SU-DHL-6 (cell line): ENCODE results near the gene NTF3.

Experiments used
- H2AFZ ChIP-seq: fragments of 200-600 bp; sonication (generic); 2 replicates; pipeline ENCODE4 v1.6.1; 2014; ENCODE audit warnings: low read depth, mild to moderate bottlenecking, moderate library complexity, mixed read lengths, antibody characterized with exemption, low read length; ENCODE audit not compliant: severe bottlenecking
- H3F3A ChIP-seq: fragments of 200-600 bp; shearing (Covaris generic); 2 replicates; pipeline ENCODE4 v1.6.0; 2016; ENCODE audit warnings: antibody characterized with exemption, mild to moderate bottlenecking; ENCODE audit not compliant: insufficient read depth
- H3K27ac ChIP-seq: fragments of 200-600 bp; sonication (generic); 2 replicates; pipeline ENCODE4 v1.5.1; 2016; ENCODE audit warnings: low read depth, mild to moderate bottlenecking, low read length, moderate library complexity, mixed read lengths
- H3K27me3 ChIP-seq: fragments of 200-600 bp; sonication (generic), shearing (Covaris generic); 2 replicates; pipeline ENCODE4 v1.6.0; 2014; ENCODE audit warnings: mild to moderate bottlenecking, low read length
- H3K36me3 ChIP-seq: fragments of 200-600 bp; sonication (generic); 2 replicates; pipeline ENCODE4 v1.6.1; 2014; ENCODE audit warnings: mild to moderate bottlenecking, low read length, mixed read lengths
- H3K4me2 ChIP-seq: fragments of 300-600, 200-600 bp; shearing (Covaris generic), sonication (generic); 2 replicates; pipeline ENCODE4 v1.6.0; 2014; ENCODE audit warnings: low read length, low read depth, mild to moderate bottlenecking; ENCODE audit not compliant: poor library complexity, severe bottlenecking
- H3K4me3 ChIP-seq: fragments of 200-600 bp; sonication (generic); 2 replicates; pipeline ENCODE4 v1.5.1; 2014; ENCODE audit warnings: antibody characterized with exemption, low read length, mild to moderate bottlenecking, mixed read lengths; ENCODE audit not compliant: insufficient read depth, poor library complexity, severe bottlenecking
- H3K79me2 ChIP-seq: fragments of 200-600 bp; sonication (generic); 2 replicates; pipeline ENCODE4 v1.6.1; 2014; ENCODE audit warnings: mild to moderate bottlenecking, low read length, moderate library complexity; ENCODE audit not compliant: insufficient read depth
- H3K9ac ChIP-seq: fragments of 200-600 bp; sonication (generic); 2 replicates; pipeline ENCODE4 v1.7.0; 2014; ENCODE audit warnings: mild to moderate bottlenecking, low read length
- H3K9me2 ChIP-seq: fragments of 200-600 bp; sonication (generic); replicated peaks from 2 replicates; pipeline ENCODE4 v1.6.1; 2014; ENCODE audit warnings: low read length; ENCODE audit not compliant: insufficient read depth
- H3K9me3 ChIP-seq: fragments of 200-600 bp; sonication (generic); 2 replicates; pipeline ENCODE4 v1.6.1; 2014; ENCODE audit warnings: low read length, mixed read lengths; ENCODE audit not compliant: insufficient read depth
- H4K20me1 ChIP-seq: fragments of 200-600 bp; sonication (generic); 2 replicates; pipeline ENCODE4 v1.6.1; 2014; ENCODE audit warnings: low read depth, mild to moderate bottlenecking, antibody characterized with exemption, low read length, moderate library complexity, mixed read lengths
- CTCF ChIP-seq: fragments of 200-600 bp; sonication (generic); IDR thresholded peaks from one replicate; pipeline ENCODE4 v1.5.1; 2017; ENCODE audit warnings: antibody characterized with exemption, mild to moderate bottlenecking, low read length, moderate library complexity; ENCODE audit not compliant: insufficient read depth, poor library complexity, severe bottlenecking
- EZH2phosphoT487 ChIP-seq: fragments of 200-600 bp; sonication (generic), shearing (Covaris generic); conservative IDR thresholded peaks from 2 replicates; pipeline ENCODE4 v1.6.1; 2018; ENCODE audit warnings: mild to moderate bottlenecking, antibody characterized with exemption, low read length, moderate library complexity, mixed read lengths

The NTF3 gene

GRCh38 chr12:5432011-5432400 lies at the start of gene NTF3:
TSS of gene NTF3 (plus strand) at chr12:5432108. CDS start at chr12:5432325, 217 bp downstream.
- no peaks in the 10 kb centered on the region for H3F3A ChIP-seq
- no peak within 1 kb of the TSS for H3K9ac ChIP-seq
- no peaks in the 10 kb centered on the region for H3K9me3 ChIP-seq
- H3K36me3 ChIP-seq: no peaks in the 10 kb centered on the region
- H2AFZ ChIP-seq: no peak within 1 kb of the TSS
- TF ChIP-seq EZH2phosphoT487 (no peak), CTCF (no peak)
- no peaks in the 10 kb centered on the region for H4K20me1 ChIP-seq
- no peak within 1 kb of the TSS for H3K4me3 ChIP-seq
- no peaks in the 10 kb centered on the region for H3K27me3 ChIP-seq
- no peaks in the 10 kb centered on the region for H3K9me2 ChIP-seq
- no peak within 1 kb of the TSS for H3K27ac ChIP-seq
- H3K79me2 ChIP-seq: no peaks in the 10 kb centered on the region
- no peak within 1 kb of the TSS for H3K4me2 ChIP-seq

- no peak overlapping the region for H2AFZ ChIP-seq
- no peaks in the 10 kb centered on the region for H3K9me2 ChIP-seq
- no peaks in the 10 kb centered on the region for H3K36me3 ChIP-seq
- H3K9ac ChIP-seq: no peak overlapping the region
- no peak overlapping the region for H3K27ac ChIP-seq
- TF ChIP-seq CTCF (no peak), EZH2phosphoT487 (no peak)
- no peaks in the 10 kb centered on the region for H3F3A ChIP-seq
- no peaks in the 10 kb centered on the region for H3K79me2 ChIP-seq
- no peak overlapping the region for H3K4me3 ChIP-seq
- no peaks in the 10 kb centered on the region for H3K9me3 ChIP-seq
- no peaks in the 10 kb centered on the region for H4K20me1 ChIP-seq
- no peak overlapping the region for H3K4me2 ChIP-seq
- H3K27me3 ChIP-seq: no peaks in the 10 kb centered on the region
These were observed 47.9 kb upstream of the NTF3 start for GRCh38 chr12:5384015-5384414.

GRCh38 chr12:5388581-5389535 lies 43.0 kb upstream of the NTF3 start:
- Histone ChIP-seq H3K4me2 (no peak overlapping the region), H2AFZ (no peak overlapping the region), H3K4me3 (no peak overlapping the region), H3F3A (no peaks in the 10 kb centered on the region), H3K36me3 (no peaks in the 10 kb centered on the region), H4K20me1 (no peaks in the 10 kb centered on the region), H3K9me2 (no peaks in the 10 kb centered on the region), H3K27ac (no peak overlapping the region), H3K79me2 (no peaks in the 10 kb centered on the region), H3K9ac (no peak overlapping the region), H3K27me3 (no peaks in the 10 kb centered on the region), H3K9me3 (no peaks in the 10 kb centered on the region)
- TF ChIP-seq CTCF (no peak), EZH2phosphoT487 (no peak)
